Activated B cell treated with CpG ODN at 0.5 μM for 24 hours (primary cell): ENCODE results near the gene TTLL8. TPM values are rescaled to one million over a fixed set of nuclear protein-coding genes. Genes with fewer than 3 reads are reported as not detected.

Experiments used
- ATAC-seq: fragments of 200-7000 bp; cut with Tn5 transposase; one replicate; pipeline ENCODE4 v1.10.0; 2021; ENCODE audit warnings: low read depth, mild to moderate bottlenecking, moderate library complexity
- CTCF ChIA-PET: fragments of 350-600 bp; sonication (Branson Sonifier 250); formaldehyde crosslinking; loops from one replicate; lab custom pipeline; 2021; ENCODE audit warnings: antibody characterized with exemption; lab: Charles Lee
- POLR2A ChIA-PET: fragments of 350-600 bp; sonication (Branson Sonifier 250); formaldehyde crosslinking; loops from one replicate; lab custom pipeline; 2021; ENCODE audit warnings: antibody characterized with exemption; lab: Charles Lee
- DNase-seq: peaks from one replicate; pipeline ENCODE4 v3.0.0; 2022
- H3K27ac Mint-ChIP-seq: one replicate; pipeline ENCODE4 v1.8.0; 2020; ENCODE audit warnings: mixed read lengths
- H3K27me3 Mint-ChIP-seq: one replicate; pipeline ENCODE4 v1.8.0; 2021; ENCODE audit warnings: mixed read lengths
- H3K36me3 Mint-ChIP-seq: one replicate; pipeline ENCODE4 v1.8.0; 2021; ENCODE audit warnings: low read depth, mixed read lengths
- H3K4me1 Mint-ChIP-seq: one replicate; pipeline ENCODE4 v1.8.0; 2021; ENCODE audit warnings: mixed read lengths
- H3K4me3 Mint-ChIP-seq: one replicate; pipeline ENCODE4 v1.8.0; 2020; ENCODE audit warnings: mild to moderate bottlenecking, mixed read lengths
- H3K9me3 Mint-ChIP-seq: one replicate; pipeline ENCODE4 v1.8.0; 2020; ENCODE audit warnings: mixed read lengths
- CTCF ChIP-seq: fragments of 200-600 bp; IDR thresholded peaks from one replicate; pipeline ENCODE4 v1.8.0; 2022; ENCODE audit warnings: antibody characterized with exemption, mild to moderate bottlenecking
- intact Hi-C: fragments of 100-400 bp; cut with micrococcal nuclease; formaldehyde crosslinking; loops from one replicate; pipeline ENCODE4 v1.15.1; 2024
- total RNA-seq: library from RNA; stranded (reverse); gene quantifications from 2 replicates; pipeline ENCODE4 v1.2.3, GENCODE V29; 2022

TTLL8 gene
- total RNA-seq, 1 donor from 2014 or later: not detected

- POLR2A ChIA-PET: interaction anchor here (1.0 kb wide), 1 partner anchor 42 kb away, joined by 3 read pairs; no protein-coding TSS in a partner anchor
- Mint-ChIP-seq H3K9me3 (peaks cover 7% of the 10 kb centered on the region), H3K4me1 (peaks cover 5% of the 10 kb centered on the region), H3K4me3 (no peak overlapping the region), H3K27me3 (peaks cover 7% of the 10 kb centered on the region), H3K27ac (no peak overlapping the region), H3K36me3 (no peaks in the 10 kb centered on the region)
- ATAC-seq (no peak), DNase-seq (no peak)
- no peak for TF ChIP-seq CTCF
- intact Hi-C loops: loop anchor here (10.0 kb wide), 1 partner anchor 211 kb away; the partner anchor contains the start of gene BRD1
- CTCF ChIA-PET: interaction anchor here (1.1 kb wide), 1 partner anchor 105 kb away, joined by 3 read pairs; no protein-coding TSS in a partner anchor
Measured at GRCh38 chr22:50035131-50035881, 22.8 kb downstream of the TTLL8 start.

- Mint-ChIP-seq H3K4me1 (peaks cover 7% of the 10 kb centered on the region), H3K27me3 (peaks cover 7% of the 10 kb centered on the region), H3K4me3 (no peak overlapping the region), H3K36me3 (no peaks in the 10 kb centered on the region), H3K27ac (no peak overlapping the region), H3K9me3 (peaks cover 6% of the 10 kb centered on the region)
- intact Hi-C loops: loop anchor here (5.0 to 10.0 kb wide), 3 partner anchors 57 to 210 kb away; partner anchors contain the start of gene BRD1
- ATAC-seq: no peak
- DNase-seq: no peak
- ChIA-PET POLR2A (interaction anchor here (1.0 kb wide), 1 partner anchor 41 kb away, joined by 3 read pairs; no protein-coding TSS in a partner anchor), CTCF (interaction anchor here (1.1 kb wide), 1 partner anchor 104 kb away, joined by 3 read pairs; no protein-coding TSS in a partner anchor)
- TF ChIP-seq CTCF: no peak
Measured at GRCh38 chr22:50034126-50035081, 23.7 kb downstream of the TTLL8 start.

GRCh38 chr22:50032941-50033601 lies 25.0 kb downstream of the TTLL8 start:
- TF ChIP-seq CTCF: no peak
- no peak overlapping the region for H3K27ac Mint-ChIP-seq
- ChIA-PET POLR2A (interaction anchor here (1.0 kb wide), 1 partner anchor 102 kb away, joined by 4 read pairs; no protein-coding TSS in a partner anchor), CTCF (interaction anchor here (3.4 kb wide), 1 partner anchor 101 kb away, joined by 91 read pairs; no protein-coding TSS in a partner anchor)
- peaks cover 7% of the 10 kb centered on the region for H3K27me3 Mint-ChIP-seq
- H3K36me3 Mint-ChIP-seq: no peaks in the 10 kb centered on the region
- H3K9me3 Mint-ChIP-seq: no peaks in the 10 kb centered on the region
- H3K4me1 Mint-ChIP-seq: peaks cover 7% of the 10 kb centered on the region
- ATAC-seq (no peak), DNase-seq (no peak)
- H3K4me3 Mint-ChIP-seq: no peak overlapping the region
- intact Hi-C loops: loop anchor here (5.0 to 10.0 kb wide), 3 partner anchors 56 to 208 kb away; partner anchors contain the start of gene BRD1

GRCh38 chr22:50032109-50032871 lies 25.8 kb downstream of the TTLL8 start:
- Mint-ChIP-seq H3K9me3 (no peaks in the 10 kb centered on the region), H3K27me3 (peaks cover 7% of the 10 kb centered on the region), H3K4me1 (peaks cover 7% of the 10 kb centered on the region), H3K27ac (no peak overlapping the region), H3K36me3 (no peaks in the 10 kb centered on the region), H3K4me3 (no peak overlapping the region)
- CTCF ChIA-PET: interaction anchor here (3.1 to 3.4 kb wide), 2 partner anchors 100 to 264 kb away, joined by 38 to 91 read pairs; no protein-coding TSS in a partner anchor
- ATAC-seq: no peak
- POLR2A ChIA-PET: interaction anchor here (0.9 to 1.6 kb wide), 4 partner anchors 14 to 114 kb away, joined by 3 to 5 read pairs (median 3); partner anchors contain the start of genes ALG12 and CRELD2
- no peak for TF ChIP-seq CTCF
- intact Hi-C loops: loop anchor here (5.0 to 10.0 kb wide), 3 partner anchors 55 to 207 kb away; partner anchors contain the start of gene BRD1
- no peak for DNase-seq
